Memory B cell (primary cell): ENCODE results near the gene TMEM238.
A peak's percentile ranks its signal among the peaks of the same experiment; 100 is the strongest.
"Not testable (repeated sequence)": the region's sequence is repeated elsewhere in the genome, so short reads cannot be mapped to it uniquely, and the experiment has no call there.

Source experiments
- ATAC-seq: fragments of 150-1000 bp; cut with Tn5 transposase; 2 replicates; pipeline ENCODE4 v1.10.0; 2021; ENCODE audit warnings: low read depth, mild to moderate bottlenecking, moderate library complexity
- DNase-seq, 2 donors: peaks; one replicate each; pipeline ENCODE4 v3.0.0; 2022; ENCODE audit warnings: low spot score in 2 of 2
- H3K27ac Mint-ChIP-seq: one replicate; pipeline ENCODE4 v1.8.0; 2022; ENCODE audit warnings: mild to moderate bottlenecking, moderate library complexity, mixed read lengths
- H3K27me3 Mint-ChIP-seq: one replicate; pipeline ENCODE4 v1.8.0; 2022; ENCODE audit warnings: mixed read lengths
- H3K36me3 Mint-ChIP-seq: one replicate; pipeline ENCODE4 v1.8.0; 2022; ENCODE audit warnings: mild to moderate bottlenecking, mixed read lengths
- H3K4me1 Mint-ChIP-seq: one replicate; pipeline ENCODE4 v1.8.0; 2022; ENCODE audit warnings: mixed read lengths
- H3K4me3 Mint-ChIP-seq: one replicate; pipeline ENCODE4 v1.8.0; 2022; ENCODE audit warnings: mild to moderate bottlenecking, moderate library complexity, mixed read lengths
- H3K9me3 Mint-ChIP-seq: one replicate; pipeline ENCODE4 v1.8.0; 2022; ENCODE audit warnings: mixed read lengths

The TMEM238 gene

DNA sequence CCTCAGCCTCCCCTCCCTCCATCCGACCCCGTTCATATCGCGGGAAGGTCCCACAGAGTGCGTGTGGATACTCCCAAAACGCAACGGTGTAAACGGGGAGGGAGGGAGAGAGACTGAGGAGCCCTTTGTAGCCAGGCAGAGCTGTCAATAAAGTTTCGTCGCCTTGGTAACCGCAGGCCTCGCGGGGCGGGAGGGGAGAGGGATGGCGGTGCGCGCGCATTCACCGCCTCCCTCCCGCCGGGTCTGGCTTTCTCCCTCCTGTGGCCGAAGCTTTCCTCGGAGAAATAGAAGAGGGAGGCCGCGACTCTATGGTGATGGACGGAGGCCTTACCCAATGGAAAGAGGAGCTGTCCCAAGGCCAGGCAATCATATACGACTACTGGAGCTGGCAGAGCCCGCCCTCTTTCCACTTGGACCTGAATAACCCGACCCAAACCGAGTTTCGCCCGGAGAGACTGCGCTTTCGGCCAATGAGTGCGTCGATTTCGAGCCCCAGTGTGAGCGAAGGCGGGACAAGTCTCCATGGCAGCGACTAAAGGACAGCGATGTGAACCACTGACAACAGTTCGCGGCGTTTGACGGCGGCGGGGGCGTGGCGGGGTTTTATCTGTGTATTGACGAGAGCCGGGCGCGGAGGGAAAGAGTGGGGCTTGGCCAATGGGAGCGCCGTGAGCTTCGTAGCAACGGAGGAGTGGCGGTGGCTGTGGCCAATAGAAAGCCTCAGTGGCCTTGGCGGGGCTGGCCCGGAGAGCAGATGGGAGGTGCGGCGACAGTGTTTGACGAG lies 44.8 kb downstream of the TMEM238 start, which contains the start of gene KMT5C:
Gene KMT5C, plus strand, starts transcription at position 772 of the 784 bp plus-strand sequence. CDS start 2,061 bp downstream, outside the sequence.
- ATAC-seq = peak; percentile 72
- peak within 1 kb of the TSS; percentile 95 for H3K4me3 Mint-ChIP-seq

DNA sequence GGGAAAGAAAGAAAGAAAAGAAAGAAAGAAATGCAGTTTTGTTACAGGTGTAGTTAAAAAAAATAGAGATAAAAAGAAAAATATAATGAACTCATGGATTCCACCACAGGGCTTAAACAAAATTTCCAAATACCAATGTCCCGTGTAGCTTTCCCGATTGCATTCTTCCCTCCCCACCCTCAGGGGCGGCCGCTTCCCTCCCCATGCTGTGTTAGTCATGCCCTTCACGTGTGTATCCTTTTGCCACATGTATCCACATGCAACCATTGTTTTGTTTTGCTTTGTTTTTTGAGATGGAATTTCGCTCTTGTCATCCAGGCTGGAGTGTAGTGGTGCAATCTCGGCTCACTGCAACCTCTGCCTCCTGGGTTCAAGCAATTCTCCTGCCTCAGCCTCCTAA lies 48.0 kb downstream of the TMEM238 start:
- no peak for ATAC-seq
- no peaks in the 10 kb centered on the region for H3K36me3 Mint-ChIP-seq
- no peak overlapping the region for H3K4me3 Mint-ChIP-seq

More for the DNA sequence above, 44.8 kb downstream of the TMEM238 start, which contains the start of gene KMT5C:
- H3K27me3 Mint-ChIP-seq = peaks cover 18% of the 10 kb centered on the region
- DNase-seq = peak; percentile 98 to 100
- peak within 1 kb of the TSS; percentile 98 for H3K27ac Mint-ChIP-seq
- H3K9me3 Mint-ChIP-seq = no peaks in the 10 kb centered on the region
- H3K4me1 Mint-ChIP-seq = peaks cover 23% of the 10 kb centered on the region
- peaks cover 3% of the 10 kb centered on the region for H3K36me3 Mint-ChIP-seq

DNA sequence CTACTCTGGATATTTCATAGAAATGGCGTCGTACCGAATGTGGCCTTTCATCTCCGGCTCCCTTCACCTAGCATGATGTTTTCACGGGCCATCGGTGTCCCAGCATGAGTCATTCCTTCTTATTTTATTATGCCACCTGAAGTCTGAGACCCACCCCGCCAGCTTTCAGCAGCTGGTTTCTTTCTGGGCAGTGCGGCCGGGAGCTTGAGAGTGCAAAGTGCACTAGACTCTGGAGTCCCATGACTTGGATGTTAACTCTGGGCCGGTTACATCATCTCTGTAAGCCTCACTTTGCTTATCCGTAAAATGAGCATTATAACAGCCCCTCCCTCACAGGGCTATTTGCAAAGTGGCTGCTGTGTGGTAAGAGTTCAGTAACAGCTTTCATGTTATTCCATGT lies 50.2 kb downstream of the TMEM238 start:
- Mint-ChIP-seq H3K27ac (no peak overlapping the region), H3K9me3 (no peaks in the 10 kb centered on the region), H3K4me3 (no peak overlapping the region), H3K27me3 (peaks cover 20% of the 10 kb centered on the region), H3K36me3 (no peaks in the 10 kb centered on the region), H3K4me1 (peaks cover 5% of the 10 kb centered on the region)
- DNase-seq (no peak), ATAC-seq (no peak)

More for the DNA sequence above, 48.0 kb downstream of the TMEM238 start:
- no peak for DNase-seq
- Mint-ChIP-seq H3K27ac (no peak overlapping the region), H3K27me3 (peaks cover 22% of the 10 kb centered on the region), H3K4me1 (peaks cover 18% of the 10 kb centered on the region), H3K9me3 (no peaks in the 10 kb centered on the region)

DNA sequence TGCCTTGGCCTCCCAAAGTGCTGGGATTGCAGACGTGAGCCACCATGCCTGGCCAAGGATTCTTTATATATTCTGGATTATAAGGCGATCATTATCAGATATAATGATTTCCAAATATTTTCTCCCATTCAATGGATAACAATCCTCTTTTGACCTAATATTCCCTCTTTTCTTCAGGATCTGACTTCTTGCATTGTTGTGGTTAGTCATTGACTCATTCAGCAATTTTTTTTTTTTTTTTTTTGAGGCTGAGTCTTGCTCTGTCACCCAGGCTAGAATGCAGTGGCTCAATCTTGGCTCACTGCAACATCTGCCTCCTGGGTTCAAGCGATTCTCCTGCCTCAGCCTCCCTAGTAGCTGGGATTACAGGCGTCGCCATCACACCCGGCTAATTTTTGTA lies 54.3 kb downstream of the TMEM238 start:
- H3K4me3 Mint-ChIP-seq, H3K36me3 Mint-ChIP-seq, H3K27ac Mint-ChIP-seq, H3K9me3 Mint-ChIP-seq, DNase-seq, ATAC-seq, H3K4me1 Mint-ChIP-seq: not testable (repeated sequence)
- peaks cover 15% of the 10 kb centered on the region for H3K27me3 Mint-ChIP-seq
